HG03342 (cell line): Measurements from ENCODE around the gene UGT2A1.
"Not testable (repeated sequence)": the region's sequence is repeated elsewhere in the genome, so short reads cannot be mapped to it uniquely, and the experiment has no call there.

Experiments used
- ATAC-seq: cut with Tn5 transposase; IDR thresholded peaks from one replicate; pipeline ENCODE4 v1.9.1; 2021; ENCODE audit warnings: mild to moderate bottlenecking, moderate library complexity; ENCODE audit not compliant: unreplicated experiment

UGT2A1 gene

DNA sequence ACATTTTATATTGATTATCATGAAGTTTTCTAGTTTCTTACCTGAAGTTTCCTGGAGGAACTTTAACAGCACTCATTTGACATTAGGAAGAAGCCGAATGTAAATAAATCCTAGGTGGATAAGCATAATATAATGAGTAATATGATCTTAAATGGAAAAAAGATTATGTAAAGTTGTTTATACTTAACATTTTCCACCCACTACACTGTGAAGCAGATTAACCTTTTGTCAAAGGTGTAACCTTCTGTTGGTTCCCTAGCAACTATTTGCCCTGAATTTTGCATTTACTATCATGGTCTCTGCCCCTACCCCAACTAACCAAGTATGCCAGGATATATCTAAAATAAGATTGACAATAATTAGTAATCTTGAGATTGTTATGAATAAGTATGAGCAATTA, at the start of gene UGT2A1:
TSS of gene UGT2A1 (minus strand) at position 101 of the 400 bp plus-strand sequence. CDS start 5,603 bp downstream, outside the sequence.
- ATAC-seq, result no peak

DNA sequence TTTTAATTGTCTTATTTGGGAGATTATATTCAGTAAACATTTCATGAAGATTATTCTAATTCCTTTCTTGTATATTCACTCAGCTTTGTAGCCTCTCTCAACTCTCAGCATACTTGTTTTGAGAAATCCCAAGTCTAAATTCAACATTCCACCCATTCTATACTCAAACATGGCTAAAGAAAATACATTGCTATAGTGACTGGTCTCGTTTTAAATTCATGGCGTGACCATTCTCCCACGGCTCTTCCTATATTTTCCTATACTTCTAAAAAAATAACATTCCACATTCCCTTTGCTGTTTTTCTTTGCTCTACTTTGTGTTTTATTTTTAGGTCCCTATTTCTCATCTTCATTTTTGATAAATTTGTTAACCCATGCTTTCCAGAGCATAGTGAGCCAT, 49.2 kb upstream of the UGT2A1 start:
- ATAC-seq, result no peak

DNA sequence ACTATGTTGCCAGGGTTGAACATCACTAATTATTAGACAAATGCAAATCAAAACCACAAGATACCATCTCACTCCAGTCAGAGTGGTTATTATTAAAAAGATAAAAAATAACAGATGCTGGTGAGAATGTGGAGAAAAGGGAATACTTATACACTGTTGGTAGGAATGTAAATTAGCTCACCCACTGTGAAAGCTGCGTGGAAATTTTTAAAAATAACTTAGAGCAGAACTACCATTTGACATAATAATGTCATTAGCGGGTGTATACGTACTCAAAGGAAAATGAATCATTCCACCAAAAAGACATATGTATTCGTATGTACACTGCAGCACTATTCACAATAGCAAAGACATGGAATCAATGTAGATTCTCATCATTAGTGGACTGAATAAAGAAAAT, 48.6 kb upstream of the UGT2A1 start:
- ATAC-seq, result no peak

DNA sequence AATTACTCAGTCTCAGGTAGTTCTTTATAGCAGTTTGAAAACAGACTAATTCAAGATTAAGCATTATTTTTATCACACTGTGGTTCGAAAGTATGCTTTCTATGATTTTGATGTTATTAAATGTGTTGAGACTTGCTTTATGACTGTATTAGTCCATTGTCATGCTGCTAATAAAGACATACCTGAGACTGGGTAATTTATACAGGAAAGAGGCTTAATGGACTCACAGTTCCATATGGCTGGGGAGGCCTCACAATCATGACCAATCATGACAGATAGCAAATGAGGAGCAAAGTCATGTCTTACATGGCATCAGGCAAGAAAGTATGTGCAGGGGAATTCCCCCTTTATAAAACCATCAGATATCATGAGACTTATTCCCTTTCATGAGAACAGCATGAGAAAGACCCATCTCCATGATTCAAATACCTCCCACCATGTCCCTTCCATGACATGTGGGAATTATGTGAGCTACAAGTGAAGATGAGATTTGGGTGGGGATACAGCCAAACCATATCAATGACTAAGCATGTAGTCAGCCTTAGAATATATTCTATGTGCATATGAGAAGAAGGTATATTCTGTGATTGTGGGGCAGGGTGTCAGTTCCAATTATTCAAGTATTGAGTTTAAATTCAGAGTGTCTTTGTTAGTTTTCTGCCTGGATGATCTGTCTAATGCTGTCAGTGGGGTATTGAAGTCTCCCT, 44.6 kb upstream of the UGT2A1 start:
- ATAC-seq, result no peak

DNA sequence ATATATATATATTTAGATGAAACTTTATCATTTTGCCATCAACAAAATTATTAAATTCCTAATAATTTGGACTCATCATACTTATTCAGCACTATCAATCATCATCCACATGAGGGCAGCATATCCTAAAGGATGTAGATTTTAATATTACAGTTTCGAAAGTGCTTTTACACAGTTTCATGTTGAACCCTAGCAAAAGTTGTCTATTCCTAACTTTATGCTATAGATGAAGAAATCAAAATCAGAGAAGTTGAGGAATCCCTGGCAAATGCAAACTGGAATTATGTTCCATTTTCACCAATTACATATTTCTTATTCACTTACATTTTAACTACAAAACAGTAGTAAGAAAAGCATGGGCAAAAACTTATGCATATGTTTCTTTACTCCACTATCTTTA, 36.6 kb upstream of the UGT2A1 start:
- ATAC-seq, result peak; percentile 74

DNA sequence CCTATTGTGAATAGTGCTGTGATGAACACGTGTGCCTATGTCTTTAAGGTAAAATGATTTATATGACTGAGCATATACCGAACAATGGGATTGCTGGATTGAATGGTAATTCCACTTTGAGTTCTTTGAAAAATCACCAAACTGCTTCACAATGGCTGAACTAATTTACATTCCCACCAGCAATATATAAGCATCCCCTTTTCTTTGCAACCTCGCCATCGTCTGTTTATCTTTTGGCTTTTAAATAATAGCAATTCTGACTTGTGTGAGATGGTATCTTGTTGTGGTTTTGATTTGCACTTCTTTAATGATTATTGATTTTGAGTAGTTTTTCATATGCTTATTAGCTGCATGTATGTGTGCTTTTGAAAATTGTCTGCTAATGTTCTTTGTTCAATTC, 31.8 kb upstream of the UGT2A1 start:
- ATAC-seq, result no peak

DNA sequence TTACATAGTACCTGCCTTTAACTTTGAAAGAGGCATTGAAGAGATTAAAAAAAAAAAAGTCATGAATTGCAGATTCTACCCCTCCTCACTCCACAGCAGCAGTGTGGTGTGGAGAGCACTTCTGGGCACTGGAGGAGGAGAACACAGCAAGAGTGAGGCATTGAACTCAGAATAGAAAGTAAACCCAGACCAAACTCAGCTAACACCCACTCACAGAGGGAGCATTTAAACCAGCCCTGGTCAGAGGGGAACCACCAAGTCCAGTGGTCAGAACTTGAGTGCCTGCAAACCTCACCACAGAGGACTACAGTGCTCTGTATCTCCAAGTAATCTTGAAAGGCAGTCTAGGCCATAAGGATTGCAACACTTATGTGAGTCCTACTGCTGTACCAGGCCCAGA, 15.6 kb upstream of the UGT2A1 start:
- no peak for ATAC-seq

DNA sequence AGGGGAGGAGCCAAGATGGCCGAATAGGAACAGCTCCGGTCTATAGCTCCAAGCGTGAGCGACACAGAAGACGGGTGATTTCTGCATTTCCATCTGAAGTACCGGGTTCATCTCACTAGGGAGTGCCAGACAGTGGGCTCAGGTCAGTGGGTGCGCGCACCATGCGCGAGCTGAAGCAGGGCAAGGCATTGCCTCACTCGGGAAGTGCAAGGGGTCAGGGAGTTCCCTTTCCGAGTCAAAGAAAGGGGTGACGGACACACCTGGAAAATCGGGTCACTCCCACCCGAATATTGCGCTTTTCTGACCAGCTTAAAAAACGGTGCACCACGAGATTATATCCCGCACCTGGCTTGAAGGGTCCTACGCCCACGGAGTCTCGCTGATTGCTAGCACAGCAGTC, 11.0 kb upstream of the UGT2A1 start:
- not testable (repeated sequence) for ATAC-seq

DNA sequence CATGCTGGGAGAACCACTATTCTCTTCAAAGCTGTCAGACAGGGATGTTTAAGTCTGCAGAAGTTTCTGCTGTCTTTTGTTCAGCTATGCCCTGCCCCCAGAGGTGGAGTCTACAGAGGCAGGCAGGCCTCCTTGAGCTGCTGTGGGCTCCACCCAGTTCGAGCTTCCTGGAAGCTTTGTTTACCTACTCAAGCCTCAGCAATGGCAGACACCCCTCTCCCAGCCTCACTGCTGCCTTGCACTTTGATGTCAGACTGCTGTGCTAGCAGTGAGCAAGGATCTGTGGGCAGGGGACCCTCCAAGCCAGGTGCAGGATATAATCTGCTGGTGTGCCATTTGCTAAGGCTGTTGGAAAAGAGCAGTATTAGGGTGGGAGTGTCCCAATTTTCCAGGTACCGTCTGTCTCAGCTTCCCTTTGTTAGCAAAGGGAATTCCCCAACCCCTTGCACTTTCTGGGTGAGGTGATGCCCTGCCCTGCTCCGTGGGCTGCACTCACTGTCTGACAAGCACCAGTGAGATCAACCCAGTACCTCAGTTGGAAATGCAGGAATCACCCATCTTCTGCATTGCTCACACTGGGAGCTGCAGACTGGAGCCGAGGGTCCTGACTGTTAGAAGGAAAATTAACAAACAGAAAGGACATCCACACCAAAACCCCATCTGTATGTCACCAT, 8.2 kb upstream of the UGT2A1 start:
- not testable (repeated sequence) for ATAC-seq

DNA sequence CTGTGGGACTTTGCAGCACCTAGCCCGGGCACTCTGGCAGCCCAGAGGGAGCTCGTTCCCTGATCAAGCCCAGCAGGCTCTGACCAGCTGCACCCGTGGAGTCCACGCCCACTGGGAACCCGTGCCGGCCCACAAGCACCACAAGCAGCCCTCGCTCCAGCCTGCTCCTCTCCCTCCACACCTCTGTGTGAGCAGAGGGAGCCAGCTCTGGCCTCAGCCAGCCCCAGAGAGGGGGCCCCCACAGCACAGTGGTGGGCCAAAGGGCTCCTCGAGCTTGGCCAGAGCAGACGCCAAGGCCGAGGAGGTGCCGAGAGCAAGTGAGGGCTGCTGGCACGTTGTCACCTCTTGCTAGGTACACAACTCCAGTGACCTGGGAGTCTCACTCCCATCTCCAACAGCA, 5.1 kb upstream of the UGT2A1 start:
- no peak for ATAC-seq

DNA sequence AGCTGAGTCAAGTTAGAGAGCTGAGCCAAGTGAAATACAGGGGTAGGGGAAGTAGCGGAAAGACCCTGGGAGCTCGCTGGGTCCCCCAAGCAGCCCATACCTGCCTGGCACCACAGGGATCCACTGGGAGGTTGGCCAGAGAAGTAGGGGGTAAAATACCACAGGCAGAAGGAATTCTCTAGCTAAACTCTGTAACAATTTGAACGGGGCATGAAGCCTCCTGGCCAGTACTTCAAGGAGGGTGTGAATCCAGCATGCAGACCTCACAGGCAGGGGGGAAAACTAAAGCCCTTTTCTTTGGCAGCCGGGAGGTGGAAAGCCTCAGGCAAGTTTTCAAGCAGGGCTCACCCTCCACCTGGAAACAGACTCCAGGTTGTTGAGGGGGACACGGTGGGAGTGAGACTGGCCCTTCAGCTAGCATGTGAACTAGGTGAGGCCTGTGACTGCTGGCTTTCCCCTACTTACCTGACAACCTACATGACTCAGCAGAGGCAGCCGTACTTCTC, 3.7 kb upstream of the UGT2A1 start:
- ATAC-seq, result no peak

DNA sequence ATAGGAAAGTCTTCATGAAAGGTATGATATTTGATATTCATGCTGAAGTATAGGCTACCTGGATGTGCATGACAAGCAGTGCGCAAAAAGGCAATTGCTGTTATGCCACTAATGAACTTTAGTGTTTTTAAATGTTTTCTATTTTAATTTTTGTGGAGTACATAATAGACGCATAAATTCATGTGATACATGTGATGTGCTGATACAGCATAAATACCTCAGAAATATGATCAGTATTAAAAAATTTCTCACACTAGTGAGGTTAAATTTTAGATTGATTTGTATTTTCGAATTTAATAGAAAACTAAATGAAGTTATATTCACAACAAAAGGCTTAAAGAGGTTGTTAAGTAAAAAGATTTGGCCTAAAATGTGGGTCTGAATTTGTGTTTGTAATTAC, 2.2 kb downstream of the UGT2A1 start:
- ATAC-seq, result no peak

DNA sequence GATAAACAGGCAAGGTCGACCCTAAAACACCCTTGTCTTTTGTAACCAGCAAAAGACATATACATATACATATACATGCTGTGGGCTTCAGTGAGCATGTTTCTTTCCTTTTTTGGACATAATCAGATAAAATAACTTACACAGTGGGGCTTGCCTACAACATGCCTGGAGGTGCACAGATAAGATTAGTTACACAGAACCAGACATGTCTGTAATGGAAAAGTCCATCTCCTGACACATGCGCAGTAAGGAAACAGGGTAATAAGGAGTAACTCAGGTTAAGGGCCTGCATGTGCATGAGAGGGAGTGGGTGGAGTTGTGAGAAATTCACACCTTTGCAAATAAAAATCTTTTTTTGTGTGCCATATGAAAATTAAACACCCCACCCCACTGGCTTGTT, 3.4 kb downstream of the UGT2A1 start:
- ATAC-seq, result no peak

DNA sequence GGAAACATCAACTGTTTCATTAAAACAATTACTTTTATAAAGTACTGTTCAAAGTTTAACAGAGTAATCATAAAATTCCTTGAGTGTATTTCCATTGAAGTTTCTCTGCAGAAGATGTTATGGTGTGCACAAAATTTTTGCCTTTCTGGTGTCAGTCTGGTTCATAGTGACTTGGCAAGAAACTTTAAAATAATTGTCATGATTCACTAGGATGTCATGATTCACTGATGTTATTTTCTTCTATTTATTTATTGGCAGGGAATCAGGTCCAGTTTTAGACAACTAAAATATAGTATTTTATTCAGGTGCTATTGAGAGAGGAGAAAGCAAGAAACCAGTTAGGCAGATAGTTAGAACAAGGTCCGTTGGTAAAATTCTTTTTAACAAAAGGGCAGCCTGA, 3.8 kb downstream of the UGT2A1 start:
- no peak for ATAC-seq

DNA sequence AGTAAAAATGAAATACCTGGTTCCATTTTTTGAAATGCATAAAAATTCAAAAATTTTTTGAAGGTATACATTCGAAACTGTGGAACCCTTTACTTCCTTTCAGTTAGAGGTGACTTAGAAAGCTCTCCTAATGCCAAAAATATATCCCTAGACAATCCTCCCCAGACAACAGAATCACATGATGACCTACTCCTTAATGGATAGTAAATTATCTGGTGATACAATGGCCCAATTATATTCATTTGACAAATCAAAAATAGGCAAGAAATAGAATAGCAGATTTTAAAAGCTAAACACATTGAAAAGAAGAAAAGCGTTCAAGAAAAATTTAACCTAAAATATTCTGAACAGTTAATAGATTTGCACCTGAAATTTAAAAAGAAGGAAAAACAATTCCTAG, 10.1 kb downstream of the UGT2A1 start:
- ATAC-seq, result no peak

DNA sequence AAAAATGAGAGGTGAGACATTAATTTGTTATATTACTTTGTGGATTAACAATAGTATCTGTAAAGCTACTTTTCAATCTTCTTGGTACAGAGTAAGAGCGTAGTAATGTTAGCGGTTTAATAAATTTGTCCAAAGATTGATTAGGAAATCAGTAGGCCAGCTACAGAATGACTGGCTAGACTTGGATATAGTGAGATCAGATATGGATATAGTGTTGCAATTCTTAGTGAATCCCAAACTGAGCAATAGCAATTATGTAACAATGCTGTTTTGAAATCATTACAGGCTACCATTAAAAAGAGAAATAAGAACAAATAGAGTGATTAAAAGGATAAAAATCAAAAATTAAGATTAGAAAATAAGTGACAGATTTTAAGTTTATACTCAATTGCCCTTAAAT, 12.8 kb downstream of the UGT2A1 start:
- no peak for ATAC-seq

DNA sequence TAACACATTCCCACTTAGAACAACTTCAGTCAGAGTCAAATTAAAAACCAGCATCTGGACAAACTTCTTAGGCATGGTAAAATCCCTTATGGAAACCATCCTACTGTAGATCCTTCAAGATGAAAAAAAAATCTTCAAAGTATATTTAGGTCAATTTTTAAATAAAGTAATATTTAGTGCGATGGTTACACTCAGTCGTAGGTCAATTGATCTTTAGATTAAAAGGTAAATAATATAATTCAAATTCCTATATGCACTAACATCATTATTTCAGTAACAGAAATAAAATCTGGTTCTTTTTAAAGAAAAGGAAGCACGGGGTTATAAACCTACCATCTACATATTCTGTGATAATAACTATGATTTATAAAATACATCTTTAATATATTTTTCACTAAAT, 13.5 kb downstream of the UGT2A1 start, which contains the start of gene UGT2A2:
TSS of gene UGT2A2 (minus strand) at position 101 of the 400 bp plus-strand sequence. CDS start at position 99, 2 bp downstream.
- no peak for ATAC-seq

DNA sequence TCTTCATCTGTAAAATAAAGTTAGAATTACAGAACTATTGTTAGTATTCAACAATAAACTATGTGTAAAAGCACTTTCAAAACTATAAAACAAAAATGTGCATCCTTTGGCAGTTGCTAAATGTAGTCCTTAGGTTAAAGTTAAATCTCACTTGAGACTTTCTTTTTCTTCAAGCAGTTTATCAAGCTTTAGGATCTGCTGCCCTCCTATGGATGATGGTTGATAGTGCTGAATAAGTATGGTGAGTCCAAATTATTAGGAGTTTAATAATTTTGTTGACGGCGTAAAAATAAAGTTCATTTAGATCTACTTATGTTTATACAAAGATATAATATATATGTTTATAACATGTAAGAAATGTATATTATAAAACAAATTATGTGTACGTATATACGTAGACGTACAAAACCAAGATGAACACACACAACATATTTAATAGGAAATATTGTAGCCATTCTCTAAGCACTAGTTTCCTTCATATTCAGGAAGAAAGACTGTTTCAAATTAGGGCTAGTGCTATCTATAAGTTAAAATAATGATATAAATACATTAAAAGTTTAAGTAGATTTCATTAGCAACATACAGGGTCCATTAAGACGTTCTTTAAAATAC, 35.9 kb downstream of the UGT2A1 start:
- no peak for ATAC-seq

DNA sequence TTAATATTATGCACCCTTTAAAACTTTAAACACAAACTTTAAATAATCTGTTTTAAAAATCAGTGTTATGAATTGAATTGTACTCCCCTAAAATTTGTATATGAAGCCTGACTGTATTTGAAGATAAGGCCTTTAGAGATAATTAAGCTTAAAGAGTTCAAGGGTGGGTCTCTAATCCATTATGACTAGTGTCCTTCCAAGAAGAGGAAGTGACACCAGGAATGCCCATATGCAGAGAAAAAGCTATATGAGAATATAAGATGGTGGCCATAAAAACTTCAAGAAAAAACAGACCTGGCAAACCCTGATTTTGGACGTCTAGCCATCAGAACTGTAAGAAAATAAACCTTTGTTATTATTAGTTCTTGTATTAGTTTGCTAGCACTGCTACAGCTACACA, 42.6 kb downstream of the UGT2A1 start:
- no peak for ATAC-seq

DNA sequence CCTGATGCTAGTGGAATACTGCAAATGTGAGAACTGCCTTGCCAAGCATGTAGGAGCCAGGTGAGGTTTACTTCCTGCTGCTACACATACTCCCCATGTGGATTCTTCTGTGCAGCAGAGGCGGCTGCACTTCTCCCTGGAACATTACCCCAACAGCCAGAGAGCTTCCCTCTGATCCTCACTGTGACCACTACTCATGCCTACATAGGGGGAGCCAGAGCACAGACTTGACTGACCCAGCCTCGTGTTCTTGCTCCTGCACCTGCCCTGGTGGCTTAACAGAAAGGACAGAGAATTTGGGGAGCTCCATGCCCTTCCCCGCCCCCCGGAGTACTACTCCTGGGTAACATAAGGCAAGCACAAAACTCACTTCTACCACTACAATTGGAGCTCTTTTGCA, 52.0 kb downstream of the UGT2A1 start:
- no peak for ATAC-seq

DNA sequence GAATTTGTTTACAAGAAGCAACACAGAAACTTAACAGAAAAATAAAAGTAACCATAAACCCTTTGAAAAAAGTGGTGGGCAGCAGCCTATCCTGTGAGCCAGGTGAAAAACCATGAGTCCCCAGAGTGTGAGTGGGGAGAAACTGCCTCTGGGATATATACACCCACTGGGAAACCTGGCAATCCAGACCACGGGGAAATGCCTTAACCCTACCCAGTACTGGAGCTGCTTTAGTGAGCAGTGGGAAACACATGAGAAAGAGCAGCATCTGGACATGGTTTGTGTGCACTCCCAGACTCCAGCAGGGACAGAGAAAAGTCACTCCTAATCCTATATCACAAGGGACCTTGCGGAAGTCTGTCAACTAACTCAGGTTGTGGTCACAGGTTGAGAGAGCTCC, 53.0 kb downstream of the UGT2A1 start:
- no peak for ATAC-seq

DNA sequence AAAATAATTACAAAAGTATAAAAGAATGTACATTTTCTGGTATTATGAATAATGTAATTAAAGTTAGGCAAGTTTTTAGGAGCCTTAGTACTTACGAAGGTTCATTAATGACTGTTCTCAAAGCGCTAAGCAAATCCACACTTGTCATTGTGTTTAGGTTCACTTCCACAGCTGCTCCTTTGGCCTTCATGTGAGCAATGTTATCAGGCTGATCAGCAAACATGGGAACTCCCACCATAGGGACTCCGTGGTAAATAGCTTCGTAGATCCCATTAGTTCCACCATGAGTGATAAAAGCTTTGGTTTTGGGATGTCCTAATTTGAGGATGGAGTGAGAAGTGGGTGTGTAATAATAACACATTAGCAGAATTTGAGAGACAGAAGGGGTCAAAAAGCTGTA, 58.7 kb downstream of the UGT2A1 start:
- ATAC-seq, result no peak
